HepG2 (cell line): ENCODE measurements around the gene UBTF. TPM values are rescaled to one million over a fixed set of nuclear protein-coding genes. Genes with fewer than 3 reads are reported as not detected.

Experiments
- microRNA-seq: library from miRNA; unstranded; fragments of <30 nt; microRNA quantifications from one replicate; pipeline ENCODE4, GENCODE V29; 2020
- polyA plus RNA-seq, 8 experiments: library from polyadenylated mRNA; depleted of rRNA in 3 of 8; stranded (reverse) in 7 of 8; unstranded in 1 of 8; fragments of >200 nt; fragmentation: Illumina TruSeq in 4 of 8; extraction: Trizol in 4 of 8; gene quantifications; 2 replicates each; pipeline versions ENCODE4 v1.2.1 to v1.2.3, GENCODE V29; 2011 to 2016; ENCODE audit warnings: low read depth in 4 of 8, missing spikeins in 1 of 8, mixed read lengths in 1 of 8; ENCODE audit not compliant: insufficient read depth in 1 of 8
- small RNA-seq, 3 experiments: library from RNA; depleted of rRNA; stranded (forward); fragments of <200 nt; gene quantifications; one replicate each; pipeline ENCODE3, GENCODE V24; 2012; ENCODE audit warnings: low read depth in 2 of 3, low replicate concordance in 1 of 3; ENCODE audit not compliant: insufficient read length in 3 of 3, insufficient read depth in 2 of 3
- total RNA-seq, 5 experiments: library from RNA; depleted of rRNA; stranded (reverse); fragments of >200 nt; fragmentation: Illumina TruSeq; extraction: Trizol; gene quantifications; 2 replicates each; pipeline ENCODE4 v1.2.3, GENCODE V29; 2016; ENCODE audit warnings: low read depth in 1 of 5

The UBTF gene
- total and polyA plus RNA-seq, 2 of the 13 experiments (the other 11 are each of a cell fraction or from before 2014, with no cell fraction given) = 15.2 to 60.9 TPM

Small RNA genes within 50 kb of the gene (microRNA-seq; reads per million reads assigned to microRNA genes)
- gene MIR6782 = 0.51 reads per million

Small RNA genes within 50 kb of the gene (small RNA-seq; reads per million reads assigned to genes)
- gene MIR6782 = 0 reads per million in 3 experiments

Other genes starting within 250 kb of the UBTF start
- 3.0 and 4.3 TPM in 2 replicates for gene NAGS, start 215.1 kb downstream of the UBTF start, total RNA-seq (2016; rRNA removed; fragmentation: Illumina TruSeq; extraction: Trizol)
- 5.1 and 10.3 TPM in 2 replicates for gene NAGS, start 215.1 kb downstream of the UBTF start, polyA plus RNA-seq (2011; rRNA removed)
- gene TMEM101, start 204.7 kb downstream of the UBTF start, total RNA-seq (2016; rRNA removed; fragmentation: Illumina TruSeq; extraction: Trizol) = 50.0 and 72.0 TPM in 2 replicates
- 100 and 107 TPM in 2 replicates for gene TMEM101, start 204.7 kb downstream of the UBTF start, polyA plus RNA-seq (2011; rRNA removed)
- 52.8 and 58.4 TPM in 2 replicates for gene LSM12, start 153.0 kb downstream of the UBTF start, total RNA-seq (2016; rRNA removed; fragmentation: Illumina TruSeq; extraction: Trizol)
- gene LSM12, start 153.0 kb downstream of the UBTF start, polyA plus RNA-seq (2011; rRNA removed) = 43.3 and 55.7 TPM in 2 replicates
- 18.8 and 38.5 TPM in 2 replicates for gene G6PC3, start 148.9 kb downstream of the UBTF start, total RNA-seq (2016; rRNA removed; fragmentation: Illumina TruSeq; extraction: Trizol)
- 75.8 and 76.1 TPM in 2 replicates for gene G6PC3, start 148.9 kb downstream of the UBTF start, polyA plus RNA-seq (2011; rRNA removed)
- gene HDAC5, start 96.0 kb downstream of the UBTF start, total RNA-seq (2016; rRNA removed; fragmentation: Illumina TruSeq; extraction: Trizol) = 34.0 and 46.4 TPM in 2 replicates
- gene HDAC5, start 96.0 kb downstream of the UBTF start, polyA plus RNA-seq (2011; rRNA removed) = 85.4 and 140 TPM in 2 replicates
- 6.7 and 7.1 TPM in 2 replicates for gene HROB, start 77.7 kb downstream of the UBTF start, total RNA-seq (2016; rRNA removed; fragmentation: Illumina TruSeq; extraction: Trizol)
- 5.0 and 6.1 TPM in 2 replicates for gene HROB, start 77.7 kb downstream of the UBTF start, polyA plus RNA-seq (2011; rRNA removed)
- gene ASB16, start 49.0 kb downstream of the UBTF start, total RNA-seq (2016; rRNA removed; fragmentation: Illumina TruSeq; extraction: Trizol) = 0.07 TPM in 1 of 2 replicates, not detected in the other
- gene ASB16, start 49.0 kb downstream of the UBTF start, polyA plus RNA-seq (2011; rRNA removed) = 0.05 TPM in 1 of 2 replicates, not detected in the other
- gene TMUB2, start 32.7 kb downstream of the UBTF start, total RNA-seq (2016; rRNA removed; fragmentation: Illumina TruSeq; extraction: Trizol) = 18.7 and 26.9 TPM in 2 replicates
- gene TMUB2, start 32.7 kb downstream of the UBTF start, polyA plus RNA-seq (2011; rRNA removed) = 50.8 and 55.5 TPM in 2 replicates
- gene ATXN7L3, start 19.8 kb downstream of the UBTF start, total RNA-seq (2016; rRNA removed; fragmentation: Illumina TruSeq; extraction: Trizol) = 45.7 and 59.1 TPM in 2 replicates
- gene ATXN7L3, start 19.8 kb downstream of the UBTF start, polyA plus RNA-seq (2011; rRNA removed) = 44.5 and 49.3 TPM in 2 replicates
- gene SLC4A1, start 48.5 kb upstream of the UBTF start, total RNA-seq (2016; rRNA removed; fragmentation: Illumina TruSeq; extraction: Trizol) = not detected in 2 replicates
- gene SLC4A1, start 48.5 kb upstream of the UBTF start, polyA plus RNA-seq (2011; rRNA removed) = 0.01 TPM in 1 of 2 replicates, not detected in the other
- not detected in 2 replicates for gene RUNDC3A, start 88.9 kb upstream of the UBTF start, total RNA-seq (2016; rRNA removed; fragmentation: Illumina TruSeq; extraction: Trizol)
- 0.25 and 0.33 TPM in 2 replicates for gene RUNDC3A, start 88.9 kb upstream of the UBTF start, polyA plus RNA-seq (2011; rRNA removed)
- gene SLC25A39, start 105.1 kb upstream of the UBTF start, total RNA-seq (2016; rRNA removed; fragmentation: Illumina TruSeq; extraction: Trizol) = 119 and 151 TPM in 2 replicates
- 144 and 164 TPM in 2 replicates for gene SLC25A39, start 105.1 kb upstream of the UBTF start, polyA plus RNA-seq (2011; rRNA removed)
- gene GRN, start 125.6 kb upstream of the UBTF start, total RNA-seq (2016; rRNA removed; fragmentation: Illumina TruSeq; extraction: Trizol) = 41.2 and 86.6 TPM in 2 replicates
- 143 and 195 TPM in 2 replicates for gene GRN, start 125.6 kb upstream of the UBTF start, polyA plus RNA-seq (2011; rRNA removed)
- gene FAM171A2, start 144.2 kb upstream of the UBTF start, total RNA-seq (2016; rRNA removed; fragmentation: Illumina TruSeq; extraction: Trizol) = 1.0 and 1.8 TPM in 2 replicates
- gene FAM171A2, start 144.2 kb upstream of the UBTF start, polyA plus RNA-seq (2011; rRNA removed) = 3.6 and 5.8 TPM in 2 replicates
- gene ITGA2B, start 170.0 kb upstream of the UBTF start, total RNA-seq (2016; rRNA removed; fragmentation: Illumina TruSeq; extraction: Trizol) = 0.38 and 0.41 TPM in 2 replicates
- gene ITGA2B, start 170.0 kb upstream of the UBTF start, polyA plus RNA-seq (2011; rRNA removed) = 1.1 and 1.9 TPM in 2 replicates